Stimulated activated memory B cell treated with anti-CD40 and anti-IgM and Interleukin-4, amounts not matched to agents 10 μg/mL and 1 μg/mL and 100 μg/mL, for 72 hours (primary cell): ENCODE results near the gene CBX4.

ENCODE experiments used
- ATAC-seq: fragments of 150-1000 bp; cut with Tn5 transposase; 2 replicates; pipeline ENCODE4 v1.10.0; 2021
- H3K27ac Mint-ChIP-seq: one replicate; pipeline ENCODE4 v1.8.0; 2022; ENCODE audit warnings: mild to moderate bottlenecking, mixed read lengths
- H3K27me3 Mint-ChIP-seq: one replicate; pipeline ENCODE4 v1.8.0; 2022; ENCODE audit warnings: mixed read lengths
- H3K36me3 Mint-ChIP-seq: one replicate; pipeline ENCODE4 v1.8.0; 2022; ENCODE audit warnings: mixed read lengths
- H3K4me1 Mint-ChIP-seq: one replicate; pipeline ENCODE4 v1.8.0; 2022; ENCODE audit warnings: mixed read lengths
- H3K4me3 Mint-ChIP-seq: one replicate; pipeline ENCODE4 v1.8.0; 2022; ENCODE audit warnings: mild to moderate bottlenecking, moderate library complexity, mixed read lengths
- H3K9me3 Mint-ChIP-seq: one replicate; pipeline ENCODE4 v1.8.0; 2022; ENCODE audit warnings: mixed read lengths

The CBX4 gene

DNA sequence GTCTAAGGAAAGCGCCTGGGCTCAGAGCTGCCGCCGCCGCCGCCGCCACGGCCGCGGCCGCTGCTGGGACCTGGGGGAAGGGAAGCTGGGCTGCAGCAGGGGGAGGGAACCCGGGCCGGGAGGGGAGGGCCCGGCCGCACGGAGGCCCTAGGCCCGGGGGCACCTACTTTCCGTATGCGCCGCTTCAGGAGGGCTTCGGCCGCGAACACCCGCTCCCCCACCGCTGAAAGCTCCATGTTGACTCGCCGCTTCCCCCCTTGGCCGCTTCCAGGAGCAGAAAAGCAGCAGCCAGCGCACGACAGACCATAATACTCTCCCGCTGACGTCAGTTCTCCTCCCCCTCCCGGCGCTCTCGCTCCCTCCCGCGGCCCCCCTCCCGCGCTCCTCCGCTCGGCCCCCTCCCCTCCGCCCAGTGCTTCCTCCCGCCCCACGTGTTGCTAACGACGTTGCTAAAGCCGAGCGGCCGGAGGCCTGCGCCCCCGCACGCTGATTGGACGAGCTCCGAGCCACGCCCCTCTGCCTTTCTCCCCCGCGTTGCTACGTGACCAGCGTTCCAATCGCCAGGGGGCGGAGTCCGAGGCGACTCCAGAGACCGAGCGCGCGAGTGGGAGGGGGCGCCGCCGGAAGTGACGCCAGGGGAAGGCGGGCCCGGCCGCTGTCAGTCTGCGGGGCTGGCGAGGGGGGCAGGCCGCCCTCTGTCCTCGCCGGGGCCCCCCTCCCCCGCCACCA, 42.3 kb downstream of the CBX4 start, which contains the start of gene CBX8:
Gene CBX8, minus strand, starts transcription at position 315 of the 729 bp plus-strand sequence. Its CDS starts 79 bp downstream, at position 236.
- peaks cover 5% of the 10 kb centered on the region for H3K36me3 Mint-ChIP-seq

DNA sequence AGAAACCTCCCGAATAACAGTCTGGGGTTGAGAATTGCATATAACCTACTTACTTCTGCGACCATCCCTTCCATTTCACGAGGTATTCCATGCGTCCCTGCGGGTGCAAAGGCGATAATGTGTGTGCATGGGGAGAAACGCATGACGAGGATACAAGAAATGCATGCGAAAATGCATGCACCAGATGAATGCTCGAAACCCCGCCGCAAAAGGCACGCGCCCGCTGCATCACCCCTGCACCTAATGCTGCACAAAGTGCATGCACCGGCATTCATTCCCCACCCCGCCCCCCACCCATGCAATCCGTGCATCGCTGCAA, 42.8 kb downstream of the CBX4 start:
- H3K36me3 Mint-ChIP-seq, result peaks cover 5% of the 10 kb centered on the region
- H3K27ac Mint-ChIP-seq, result peak overlapping the region; percentile 79
- H3K4me3 Mint-ChIP-seq, result peak overlapping the region; percentile 90
- peaks cover 40% of the 10 kb centered on the region for H3K27me3 Mint-ChIP-seq
- H3K4me1 Mint-ChIP-seq, result peaks cover 36% of the 10 kb centered on the region
- peaks cover 5% of the 10 kb centered on the region for H3K9me3 Mint-ChIP-seq
- no peak for ATAC-seq

More for the DNA sequence above, 42.3 kb downstream of the CBX4 start, which contains the start of gene CBX8:
- Mint-ChIP-seq H3K4me1 (peaks cover 35% of the 10 kb centered on the region), H3K4me3 (peak within 1 kb of the TSS; percentile 90), H3K27me3 (peaks cover 40% of the 10 kb centered on the region), H3K27ac (peak within 1 kb of the TSS; percentile 79), H3K9me3 (peaks cover 5% of the 10 kb centered on the region)
- peak; percentile 96 for ATAC-seq

DNA sequence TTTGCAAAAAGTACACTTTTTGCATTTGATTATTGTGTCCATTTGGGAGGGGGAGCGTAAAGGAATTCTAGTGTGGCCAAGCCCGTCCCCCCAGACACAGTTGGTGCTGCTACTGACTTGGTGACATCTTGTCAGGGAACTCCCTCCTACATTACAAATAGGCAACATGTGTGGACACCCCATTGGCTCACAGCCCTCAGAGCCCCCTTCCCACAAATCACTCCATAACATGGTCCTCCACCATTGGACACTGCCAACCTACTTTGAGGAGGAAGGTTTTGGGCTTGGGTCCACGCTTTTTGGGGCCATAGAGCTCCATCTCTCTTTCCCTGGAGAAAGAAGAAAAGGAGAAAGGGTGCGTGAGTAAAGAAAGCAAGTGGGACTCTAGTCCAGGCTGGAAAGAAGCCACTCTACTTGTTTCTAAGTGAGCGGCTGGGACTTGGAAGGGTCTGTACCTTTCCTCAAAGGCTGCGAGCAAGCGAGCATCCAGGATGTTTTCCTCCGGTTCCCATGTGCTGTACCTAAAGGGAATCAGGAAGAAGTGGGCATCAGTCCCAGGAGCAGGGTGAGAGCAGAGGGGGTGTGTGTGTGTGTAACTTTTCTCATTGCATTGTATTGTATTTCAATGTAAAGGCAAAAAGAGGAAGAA, 43.3 kb downstream of the CBX4 start:
- H3K27me3 Mint-ChIP-seq, result peaks cover 44% of the 10 kb centered on the region
- peaks cover 36% of the 10 kb centered on the region for H3K4me1 Mint-ChIP-seq
- peak overlapping the region; percentile 79 for H3K27ac Mint-ChIP-seq
- peaks cover 5% of the 10 kb centered on the region for H3K36me3 Mint-ChIP-seq
- H3K4me3 Mint-ChIP-seq, result peak overlapping the region; percentile 90
- peaks cover 5% of the 10 kb centered on the region for H3K9me3 Mint-ChIP-seq
- ATAC-seq, result no peak

DNA sequence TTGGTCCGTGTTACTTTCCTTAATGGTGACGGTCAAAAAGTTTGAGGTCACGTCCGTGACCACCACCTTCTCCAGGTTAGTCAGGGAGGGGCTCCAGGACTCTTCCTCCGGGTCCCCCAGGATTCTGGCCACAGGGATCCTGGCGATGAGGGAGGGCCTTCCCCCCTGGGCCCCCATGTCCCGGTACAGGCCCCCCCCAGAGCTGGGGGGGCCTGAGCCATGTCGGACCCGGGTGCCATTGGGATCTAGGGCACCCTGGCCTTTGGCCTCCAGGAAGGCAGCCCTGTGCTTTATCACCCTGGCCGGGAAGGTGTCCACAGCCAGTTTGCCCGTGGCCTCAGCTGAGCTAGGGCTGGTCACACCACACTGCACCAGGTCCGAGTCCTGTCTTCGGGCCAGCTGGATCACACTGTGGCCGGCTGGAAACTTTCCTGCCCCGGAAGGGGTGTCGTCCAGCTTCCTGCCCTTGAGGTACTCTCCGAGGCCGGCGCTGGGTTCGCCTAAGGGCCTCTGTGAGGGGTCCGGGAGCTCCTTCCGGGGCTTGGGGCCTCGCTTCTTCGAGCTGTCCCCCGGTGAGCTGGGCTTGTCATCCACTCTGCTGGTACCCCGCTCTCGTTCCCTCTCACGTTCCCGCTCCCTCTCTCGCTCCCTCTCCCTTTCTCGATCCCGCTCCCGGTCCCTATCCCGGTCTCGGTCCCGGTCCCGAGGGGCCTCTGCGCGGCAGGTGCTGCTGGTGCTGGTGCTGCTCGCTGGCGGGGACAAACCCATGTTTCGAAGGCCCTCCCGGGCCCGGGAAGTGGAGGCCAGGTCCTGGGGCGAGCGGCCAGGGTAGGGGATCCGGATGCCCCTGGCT, 44.4 kb downstream of the CBX4 start:
- peaks cover 5% of the 10 kb centered on the region for H3K9me3 Mint-ChIP-seq
- H3K27ac Mint-ChIP-seq, result no peak overlapping the region
- no peak for ATAC-seq
- no peak overlapping the region for H3K4me3 Mint-ChIP-seq
- H3K27me3 Mint-ChIP-seq, result peaks cover 44% of the 10 kb centered on the region
- H3K36me3 Mint-ChIP-seq, result peaks cover 5% of the 10 kb centered on the region
- H3K4me1 Mint-ChIP-seq, result peaks cover 27% of the 10 kb centered on the region

DNA sequence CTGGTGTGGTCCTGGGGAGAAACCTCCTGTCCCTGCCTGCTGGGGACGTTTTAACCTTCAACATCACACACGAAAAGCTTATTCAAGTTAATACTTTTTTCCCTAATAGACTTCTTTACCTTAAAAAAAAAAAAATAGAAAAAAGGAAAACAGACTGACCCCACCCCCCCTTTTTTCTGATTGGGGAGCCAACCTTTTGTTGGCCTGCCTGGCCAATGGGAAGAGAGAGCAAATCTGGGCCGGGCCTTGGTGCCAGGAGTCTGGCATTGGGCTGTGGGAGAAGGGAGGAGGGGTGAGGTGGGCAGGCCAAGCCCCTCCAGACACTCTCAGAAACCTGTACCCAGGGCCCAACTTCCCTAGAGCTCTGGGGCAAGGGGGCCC, 45.3 kb downstream of the CBX4 start:
- H3K36me3 Mint-ChIP-seq, result no peaks in the 10 kb centered on the region
- H3K27ac Mint-ChIP-seq, result no peak overlapping the region
- peaks cover 25% of the 10 kb centered on the region for H3K4me1 Mint-ChIP-seq
- no peak overlapping the region for H3K4me3 Mint-ChIP-seq
- no peak for ATAC-seq
- no peaks in the 10 kb centered on the region for H3K9me3 Mint-ChIP-seq
- peaks cover 41% of the 10 kb centered on the region for H3K27me3 Mint-ChIP-seq

DNA sequence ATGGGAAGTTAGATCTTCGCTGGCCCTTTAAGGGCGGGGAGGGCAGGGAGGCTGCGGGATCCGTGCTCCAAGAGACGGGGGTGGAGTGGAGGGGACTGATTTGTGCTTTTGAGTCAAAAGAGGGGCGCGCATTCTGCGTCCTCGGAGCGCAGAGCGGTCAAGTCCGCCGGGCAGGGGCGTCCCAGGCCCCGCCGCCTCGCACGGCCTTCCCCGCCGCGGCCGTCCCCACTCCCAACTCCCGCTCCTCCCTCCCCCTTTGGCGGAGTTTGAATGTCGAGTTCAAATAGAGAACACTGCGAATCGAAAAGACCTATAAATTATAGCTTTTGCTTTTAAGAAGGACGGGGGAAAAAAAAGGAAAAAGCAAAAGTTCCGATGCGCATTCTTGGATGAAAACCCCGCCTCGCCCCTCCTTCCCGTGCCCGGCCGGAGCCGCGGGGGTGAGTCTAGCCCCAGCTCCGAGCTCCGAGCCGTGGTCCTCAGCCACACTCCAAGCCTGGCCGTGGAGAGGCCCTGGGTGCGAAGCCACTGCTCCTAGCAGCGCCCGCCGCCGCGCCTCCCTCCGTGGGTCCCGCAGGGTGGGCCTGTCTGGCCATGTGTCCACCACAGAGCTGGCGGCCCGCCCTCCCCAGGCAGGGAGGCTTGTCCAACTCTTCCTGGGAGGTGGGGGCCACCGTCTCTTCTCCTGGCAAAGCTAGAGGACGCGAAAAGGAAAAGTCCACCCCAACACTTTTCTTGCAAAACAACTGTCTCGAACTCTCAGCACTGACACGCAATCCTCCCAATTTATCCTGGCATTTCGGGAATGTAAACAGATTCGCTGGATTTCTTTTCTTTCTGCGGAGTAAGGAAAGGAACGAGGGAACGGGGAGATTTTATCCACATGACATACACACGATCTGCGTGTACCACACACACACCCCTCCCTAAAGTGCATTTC, 46.0 kb downstream of the CBX4 start:
- H3K4me3 Mint-ChIP-seq, result no peak overlapping the region
- no peaks in the 10 kb centered on the region for H3K36me3 Mint-ChIP-seq
- no peak overlapping the region for H3K27ac Mint-ChIP-seq
- no peak for ATAC-seq
- peaks cover 20% of the 10 kb centered on the region for H3K4me1 Mint-ChIP-seq
- H3K27me3 Mint-ChIP-seq, result peaks cover 41% of the 10 kb centered on the region
- H3K9me3 Mint-ChIP-seq, result no peaks in the 10 kb centered on the region

DNA sequence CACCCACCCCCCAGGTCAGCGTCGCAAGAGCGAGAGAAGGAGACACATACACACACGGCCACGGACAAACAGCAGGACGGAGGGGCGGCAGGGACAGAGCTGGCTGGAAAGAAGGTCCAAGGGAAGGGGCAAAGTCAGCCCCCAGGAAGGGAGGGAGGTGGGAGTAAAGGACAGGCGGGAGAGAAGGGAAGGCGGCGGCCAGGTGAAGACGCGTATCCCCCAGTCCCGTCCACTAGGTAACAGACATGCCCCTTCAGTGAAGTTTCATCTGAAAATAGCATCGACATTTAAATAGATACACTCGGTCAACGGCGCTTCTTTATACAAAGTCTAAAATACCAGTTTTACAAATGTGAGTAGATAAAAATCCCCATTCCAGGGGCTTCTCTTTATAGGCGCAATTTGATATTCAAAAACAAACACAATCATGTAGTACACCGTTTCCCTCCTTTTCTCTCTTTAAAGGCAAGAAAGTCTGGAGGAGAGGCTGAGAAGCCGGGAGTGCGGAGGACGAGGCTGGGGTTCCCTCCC, 46.8 kb downstream of the CBX4 start:
- H3K9me3 Mint-ChIP-seq, result no peaks in the 10 kb centered on the region
- peaks cover 47% of the 10 kb centered on the region for H3K27me3 Mint-ChIP-seq
- no peak for ATAC-seq
- no peaks in the 10 kb centered on the region for H3K36me3 Mint-ChIP-seq
- H3K4me3 Mint-ChIP-seq, result no peak overlapping the region
- no peak overlapping the region for H3K27ac Mint-ChIP-seq
- peaks cover 19% of the 10 kb centered on the region for H3K4me1 Mint-ChIP-seq

DNA sequence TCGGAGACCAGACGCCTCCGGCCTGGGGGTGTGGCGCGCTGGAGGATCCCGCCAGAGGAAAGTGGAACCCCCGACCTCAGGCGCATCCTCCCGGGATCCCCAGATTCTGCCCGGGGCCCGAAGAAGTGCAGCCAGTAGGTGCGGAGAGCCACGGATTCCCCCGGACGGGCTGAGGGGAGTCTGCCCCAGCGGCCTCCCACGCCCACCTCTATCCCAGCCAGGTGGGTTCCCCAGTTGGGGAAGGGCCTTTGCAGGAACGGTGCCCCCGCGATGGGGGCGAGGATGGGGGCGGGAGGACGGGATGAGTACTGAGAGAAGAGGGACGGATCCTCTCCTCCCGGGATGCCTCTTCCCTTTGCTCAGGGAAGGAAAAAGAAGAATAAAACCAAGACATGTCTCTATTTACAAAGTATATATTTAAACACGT, 47.5 kb downstream of the CBX4 start:
- Mint-ChIP-seq H3K4me1 (peaks cover 19% of the 10 kb centered on the region), H3K27ac (no peak overlapping the region), H3K36me3 (no peaks in the 10 kb centered on the region)

DNA sequence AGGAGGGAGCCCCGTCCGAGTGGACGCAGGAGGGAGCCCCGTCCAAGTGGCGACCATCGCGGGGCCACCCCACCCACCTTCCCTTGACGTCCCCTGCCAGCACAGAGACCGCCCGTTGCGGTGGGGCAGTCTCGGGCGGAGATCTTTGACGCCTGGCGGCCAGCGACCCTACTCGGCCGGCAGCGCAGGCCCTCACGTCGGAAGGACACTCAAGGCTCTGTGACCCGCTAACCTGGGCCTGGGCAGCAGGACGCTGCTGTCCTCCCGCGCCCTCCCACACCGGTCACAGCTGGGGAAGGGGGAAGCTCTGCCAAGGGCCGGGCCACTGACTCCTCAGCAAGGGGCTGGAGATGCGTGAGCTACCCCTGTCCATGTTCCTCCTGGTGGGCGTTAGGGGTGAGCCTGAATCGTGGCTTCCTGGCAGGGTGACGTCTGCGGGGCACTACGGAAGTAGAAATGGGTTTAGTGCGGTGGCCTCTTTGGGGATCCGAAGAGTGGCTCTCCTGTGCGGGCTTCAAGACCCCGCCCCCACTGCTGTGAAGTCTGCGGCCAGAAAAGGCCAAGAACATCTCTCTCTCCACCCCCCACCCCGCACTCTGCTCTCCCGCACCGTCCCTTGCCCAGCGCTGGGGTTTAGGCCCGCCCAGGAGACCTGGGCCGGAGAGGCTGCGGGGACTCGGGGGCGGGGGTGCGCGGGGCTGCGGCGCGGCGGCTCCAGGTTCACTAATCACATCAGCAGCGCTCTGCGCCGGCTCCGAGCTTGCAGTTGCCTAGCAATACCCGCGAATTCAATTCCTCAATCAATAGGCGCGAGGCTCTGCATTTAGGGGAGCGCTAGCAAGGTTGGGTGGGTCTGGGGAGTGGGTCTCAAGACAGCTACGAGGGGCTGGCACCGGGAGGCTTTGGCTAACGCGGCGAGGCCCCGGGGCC, 48.2 kb downstream of the CBX4 start:
- no peaks in the 10 kb centered on the region for H3K36me3 Mint-ChIP-seq
- H3K4me3 Mint-ChIP-seq, result no peak overlapping the region
- H3K9me3 Mint-ChIP-seq, result no peaks in the 10 kb centered on the region
- no peak overlapping the region for H3K27ac Mint-ChIP-seq
- ATAC-seq, result no peak
- H3K27me3 Mint-ChIP-seq, result peaks cover 60% of the 10 kb centered on the region
- peaks cover 14% of the 10 kb centered on the region for H3K4me1 Mint-ChIP-seq

More for the DNA sequence above, 47.5 kb downstream of the CBX4 start:
- H3K4me3 Mint-ChIP-seq, result no peak overlapping the region
- ATAC-seq, result no peak
- H3K27me3 Mint-ChIP-seq, result peaks cover 54% of the 10 kb centered on the region
- H3K9me3 Mint-ChIP-seq, result no peaks in the 10 kb centered on the region

DNA sequence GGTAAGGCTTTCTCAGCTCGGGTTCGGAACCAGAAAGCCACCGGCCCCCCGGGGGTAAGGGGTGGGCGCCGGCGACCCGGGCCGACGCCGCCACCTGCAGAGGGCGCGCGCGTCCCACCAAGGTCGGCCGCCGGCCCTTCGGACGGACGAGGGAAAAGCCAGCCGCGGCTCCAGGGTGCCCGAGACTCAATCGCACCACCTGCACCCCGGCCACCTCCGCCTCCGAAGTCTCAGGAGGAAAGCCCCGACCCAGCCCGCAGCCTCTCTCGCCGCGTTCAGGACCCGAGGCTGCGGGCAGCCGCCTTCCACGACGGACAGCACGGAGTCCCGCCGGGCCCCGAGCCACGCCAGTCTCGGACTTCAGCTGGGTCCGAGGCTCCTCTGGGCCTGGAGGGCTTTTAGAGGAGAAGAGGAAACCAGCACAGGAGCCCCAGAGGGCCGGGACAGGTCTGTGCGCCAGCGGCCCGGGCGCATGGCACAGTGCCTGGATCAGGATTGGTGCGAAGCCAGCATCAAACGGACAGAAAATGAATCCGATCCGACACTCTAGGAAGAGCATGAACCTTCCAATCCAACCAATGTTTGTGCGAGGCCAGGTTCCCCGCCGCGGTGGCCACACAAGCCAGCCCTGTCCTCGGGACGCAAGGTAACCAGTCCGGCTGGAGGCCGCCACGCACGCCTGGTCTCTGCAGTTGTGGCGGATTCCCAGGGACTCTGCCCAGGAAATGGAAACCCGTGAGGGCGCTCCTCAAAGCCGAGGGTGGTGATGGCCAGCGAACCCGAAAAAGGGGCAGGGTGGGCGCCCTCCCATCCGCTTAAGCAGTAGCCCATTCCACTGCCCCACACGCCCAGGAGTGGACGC, 49.1 kb downstream of the CBX4 start:
- no peak overlapping the region for H3K27ac Mint-ChIP-seq
- no peaks in the 10 kb centered on the region for H3K36me3 Mint-ChIP-seq
- ATAC-seq, result peak; percentile 44
- H3K4me1 Mint-ChIP-seq, result peaks cover 9% of the 10 kb centered on the region
- peaks cover 69% of the 10 kb centered on the region for H3K27me3 Mint-ChIP-seq
- H3K9me3 Mint-ChIP-seq, result no peaks in the 10 kb centered on the region
- no peak overlapping the region for H3K4me3 Mint-ChIP-seq

DNA sequence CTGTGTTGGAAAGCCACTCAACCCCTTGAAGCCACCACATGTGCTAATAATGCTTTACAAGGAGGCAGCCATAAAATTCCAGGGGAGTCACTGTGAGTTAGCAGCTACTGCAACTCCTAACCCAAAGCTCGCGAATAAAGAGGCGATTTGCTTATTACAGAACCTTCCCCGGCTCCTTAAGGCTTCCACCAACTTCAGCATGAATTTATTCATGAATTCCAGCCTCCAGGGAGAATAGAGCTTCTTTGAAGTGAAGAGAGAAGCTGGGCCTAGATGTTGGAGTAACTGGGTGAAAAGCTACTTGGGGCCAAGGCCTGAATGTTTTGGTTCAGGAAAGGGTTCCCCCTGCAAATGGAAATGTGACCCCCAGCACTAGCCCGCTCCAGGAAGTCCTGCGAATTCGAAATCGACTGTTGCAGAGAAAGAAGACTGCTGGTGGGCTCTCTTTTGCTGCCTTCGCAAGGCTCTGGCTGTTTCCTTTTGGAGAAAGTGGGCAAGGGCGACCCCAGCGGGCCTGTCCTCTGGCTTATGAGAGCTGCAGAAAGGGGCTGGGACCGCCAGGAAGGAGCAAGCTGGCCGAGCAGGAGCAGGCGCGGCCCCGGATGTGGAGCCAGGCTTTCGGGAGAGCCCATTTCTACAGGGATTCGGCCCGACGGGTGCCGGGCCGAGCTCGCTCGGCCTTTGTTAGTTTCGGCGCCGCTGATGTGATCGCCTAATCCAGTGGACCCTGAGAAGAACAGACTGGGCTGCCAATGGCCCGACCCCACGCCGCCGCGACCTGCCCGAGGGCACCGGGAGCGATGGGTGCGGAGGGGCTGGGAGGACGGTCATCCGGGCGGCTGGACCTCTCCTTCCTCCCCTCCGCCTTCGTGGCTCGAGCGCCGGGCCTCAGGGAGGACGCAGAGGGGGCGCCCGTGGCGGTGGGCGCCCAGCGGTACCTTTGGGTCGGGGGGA, 50.0 kb downstream of the CBX4 start:
- Mint-ChIP-seq H3K27me3 (peaks cover 78% of the 10 kb centered on the region), H3K9me3 (no peaks in the 10 kb centered on the region), H3K4me3 (no peak overlapping the region), H3K36me3 (no peaks in the 10 kb centered on the region), H3K27ac (no peak overlapping the region), H3K4me1 (peaks cover 9% of the 10 kb centered on the region)
- ATAC-seq, result no peak

DNA sequence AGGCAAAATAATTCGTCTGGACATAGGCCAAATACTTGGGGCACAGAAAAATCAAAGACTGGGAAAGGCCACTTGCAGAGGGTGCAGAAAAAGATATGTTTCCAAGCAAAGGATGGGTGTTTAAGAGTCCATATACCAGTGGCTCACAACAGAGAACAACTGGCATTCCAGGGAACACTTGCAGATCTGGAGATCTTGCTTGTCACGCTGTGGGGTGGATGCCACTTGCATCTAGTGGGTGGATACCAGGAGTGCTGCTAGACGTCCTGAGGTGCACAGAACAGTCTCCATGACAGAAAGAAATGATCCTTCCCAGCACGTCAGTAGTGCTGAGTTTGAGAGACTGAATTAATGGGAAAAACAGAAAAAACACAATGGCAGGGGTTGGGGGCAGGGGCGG, 50.8 kb downstream of the CBX4 start:
- ATAC-seq, result no peak
- Mint-ChIP-seq H3K9me3 (no peaks in the 10 kb centered on the region), H3K27ac (no peak overlapping the region)

More for the DNA sequence above, 50.8 kb downstream of the CBX4 start:
- peaks cover 9% of the 10 kb centered on the region for H3K4me1 Mint-ChIP-seq
- H3K36me3 Mint-ChIP-seq, result no peaks in the 10 kb centered on the region
- H3K27me3 Mint-ChIP-seq, result peaks cover 86% of the 10 kb centered on the region
- H3K4me3 Mint-ChIP-seq, result no peak overlapping the region
